DMS53 treated with DMSO at 0.1 percent for 48 hours (cell line): Measurements from ENCODE around the gene NOB1.

ENCODE experiments used
- DNase-seq: peaks from one replicate; lab custom pipeline; 2025; ENCODE audit not compliant: unreplicated experiment; lab: John Stamatoyannopoulos, UW

The NOB1 gene

DNA sequence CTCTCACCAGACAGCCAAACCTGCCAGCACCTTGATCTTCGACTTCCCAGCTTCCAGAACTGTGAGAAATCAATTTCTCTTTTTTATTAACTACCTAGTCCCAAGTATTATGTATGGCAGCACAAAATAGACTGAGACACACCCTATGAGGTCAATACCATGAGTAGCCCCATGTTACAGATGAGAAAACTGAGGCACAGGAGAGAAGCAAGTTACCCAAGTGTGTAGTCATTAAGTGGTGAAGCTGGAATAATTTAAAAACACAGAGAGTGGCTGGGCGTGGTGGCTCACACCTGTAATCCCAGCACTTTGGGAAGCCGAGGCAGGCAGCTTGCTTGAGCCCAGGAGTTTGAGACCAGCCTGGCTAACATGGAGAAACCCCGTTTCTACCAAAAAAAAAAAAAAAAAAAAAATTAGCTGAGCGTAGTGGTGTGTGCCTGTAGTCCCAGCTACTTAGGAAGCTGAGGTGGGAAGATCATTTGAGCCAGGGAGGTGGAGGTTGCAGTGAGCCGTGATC is 33.2 kb downstream of the NOB1 start:
- no peak for DNase-seq

- DNase-seq = no peak
These were observed 33.8 kb downstream of the NOB1 start for GRCh38 chr16:69720822-69721430.

DNA sequence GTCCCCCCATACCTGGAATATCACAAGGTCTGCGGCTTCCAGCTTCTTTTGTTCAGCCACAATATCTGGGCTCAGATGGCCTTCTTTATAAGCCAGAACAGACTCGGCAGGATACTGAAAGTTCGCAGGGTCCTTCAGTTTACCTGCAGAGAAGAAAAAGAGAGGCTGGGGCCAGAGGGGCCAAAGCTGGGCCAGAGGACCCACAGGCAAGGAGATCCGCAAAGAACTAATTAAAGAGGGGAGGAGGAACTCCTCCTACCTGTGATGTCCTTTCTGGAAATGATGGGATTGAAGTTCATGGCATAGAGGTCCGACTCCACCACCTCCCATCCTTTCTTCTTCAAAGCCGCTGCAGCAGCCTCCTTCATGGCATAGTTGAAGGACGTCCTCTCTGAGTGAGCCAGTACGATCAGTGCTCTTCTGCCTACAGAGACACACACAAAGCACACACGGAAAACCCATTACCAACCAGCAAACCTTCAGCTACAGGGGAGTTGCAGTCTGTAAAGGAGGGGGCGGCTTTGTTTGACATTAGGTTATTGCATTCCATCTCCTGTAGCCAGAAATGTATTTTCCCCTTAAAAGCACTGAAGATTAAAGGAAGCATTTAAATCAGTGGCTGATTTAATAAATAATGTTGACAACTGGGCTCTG is 36.5 kb downstream of the NOB1 start:
- DNase-seq = no peak

GRCh38 chr16:69717066-69717465 is 37.7 kb downstream of the NOB1 start:
- no peak for DNase-seq

DNA sequence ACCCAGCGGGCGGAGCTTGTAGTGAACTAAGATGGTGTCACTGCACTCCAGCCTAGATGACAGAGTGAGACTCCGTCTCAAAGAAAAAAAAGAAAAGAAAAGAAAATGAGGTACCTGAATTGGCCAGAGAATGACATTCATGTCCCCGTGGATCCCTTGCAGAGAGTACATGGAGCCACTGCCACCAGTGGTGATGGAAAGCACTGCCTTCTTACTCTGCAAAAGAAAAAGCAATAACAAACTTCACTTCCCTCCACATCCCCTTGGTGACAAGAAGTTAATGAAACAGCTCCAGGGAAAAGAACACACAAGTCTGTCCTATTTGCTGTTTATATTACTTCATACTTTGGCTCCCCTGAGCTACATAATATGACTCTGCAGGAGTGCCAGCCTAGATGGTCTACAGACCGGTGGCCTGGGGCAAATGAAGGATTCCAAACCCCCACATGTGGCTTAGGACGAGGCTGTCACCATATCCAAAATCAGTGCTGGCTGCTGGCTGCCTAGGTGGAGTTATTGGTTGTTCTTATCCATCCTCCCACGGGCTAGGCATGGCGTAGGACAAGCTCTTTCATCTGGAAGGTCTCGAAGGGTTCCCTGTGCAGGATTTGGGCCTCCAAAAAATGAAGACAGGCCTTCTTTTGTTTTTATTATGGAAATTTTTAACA is 41.7 kb downstream of the NOB1 start:
- no peak for DNase-seq

DNA sequence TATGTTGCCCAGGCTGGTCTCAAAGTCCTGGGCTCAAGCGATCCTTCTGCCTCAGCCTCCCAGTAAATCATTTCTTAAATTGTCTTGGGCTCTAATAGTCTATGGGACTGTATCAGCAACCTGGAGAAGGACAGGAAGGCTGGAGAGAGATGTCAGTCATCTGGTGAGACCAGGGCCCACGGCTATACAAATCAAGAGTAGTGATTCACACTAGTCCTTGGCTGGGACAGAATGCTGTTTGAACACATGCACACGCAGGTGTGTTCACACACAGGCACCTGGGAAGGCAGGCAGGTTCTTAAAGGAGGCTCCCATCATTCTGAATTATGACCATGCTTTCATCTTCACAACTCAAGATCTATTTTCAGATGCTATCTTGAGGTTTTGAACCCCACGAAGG is 42.4 kb downstream of the NOB1 start:
- no peak for DNase-seq

- no peak for DNase-seq
These were observed 43.5 kb downstream of the NOB1 start for GRCh38 chr16:69711115-69711740.

DNA sequence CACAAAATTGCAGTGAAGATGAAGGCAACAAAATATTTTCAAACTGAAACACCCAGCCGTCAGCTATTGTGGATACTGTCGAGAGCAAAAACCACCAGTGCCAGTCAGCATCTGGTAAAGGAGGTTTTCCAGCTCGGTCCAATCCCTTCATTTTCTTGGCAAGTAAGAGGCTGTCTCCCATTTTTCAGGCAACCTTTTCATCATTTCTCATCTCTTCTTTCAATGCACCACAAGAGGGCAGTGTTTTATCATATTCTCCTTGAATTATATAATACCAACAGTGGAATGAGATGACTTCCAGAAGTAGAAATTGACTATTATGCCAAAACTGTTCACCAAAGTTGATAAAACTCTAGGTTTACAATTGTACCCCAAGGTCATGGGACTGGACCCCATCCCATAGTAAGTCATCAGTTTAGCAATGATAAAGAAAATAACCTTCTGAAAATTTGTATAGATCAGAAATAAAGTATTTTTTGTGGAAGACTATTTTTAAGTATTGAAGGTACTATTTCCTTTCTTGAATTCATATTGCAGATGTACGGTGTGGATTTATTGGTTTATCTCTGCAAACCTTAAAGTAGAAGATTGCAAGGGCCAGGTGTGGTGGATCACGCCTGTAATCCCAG is 45.2 kb downstream of the NOB1 start:
- peak; percentile 39 for DNase-seq

- DNase-seq = no peak
These were observed 46.6 kb downstream of the NOB1 start for GRCh38 chr16:69707920-69708683.

DNA sequence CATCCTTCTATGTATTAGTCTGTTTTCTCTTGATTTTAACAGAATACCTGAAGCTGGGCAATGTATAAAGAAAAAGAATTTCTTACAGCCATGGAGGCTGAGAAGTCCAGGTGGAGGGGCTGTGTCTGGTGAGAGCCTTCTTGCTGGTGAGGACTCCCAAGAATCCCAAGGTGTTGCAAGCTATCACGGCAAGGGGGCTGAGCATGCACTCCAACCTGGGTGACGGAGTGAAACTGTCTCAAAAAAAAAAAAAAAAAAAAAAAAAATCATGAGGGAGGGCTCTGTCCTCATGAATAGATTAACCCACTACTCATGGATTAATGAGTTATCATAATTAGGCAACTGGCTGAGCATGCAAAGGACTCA is 47.8 kb downstream of the NOB1 start:
- DNase-seq = no peak

GRCh38 chr16:69706256-69706974 is 48.3 kb downstream of the NOB1 start:
- peak; percentile 31 for DNase-seq

GRCh38 chr16:69703638-69704037 is 51.1 kb downstream of the NOB1 start:
- DNase-seq = no peak

GRCh38 chr16:69701866-69702265 is 52.9 kb downstream of the NOB1 start:
- no peak for DNase-seq

GRCh38 chr16:69701452-69701851 is 53.3 kb downstream of the NOB1 start:
- DNase-seq = no peak

GRCh38 chr16:69699915-69700314 is 54.8 kb downstream of the NOB1 start:
- DNase-seq = no peak

- DNase-seq = no peak
These were observed 56.3 kb downstream of the NOB1 start for GRCh38 chr16:69698404-69698803.

DNA sequence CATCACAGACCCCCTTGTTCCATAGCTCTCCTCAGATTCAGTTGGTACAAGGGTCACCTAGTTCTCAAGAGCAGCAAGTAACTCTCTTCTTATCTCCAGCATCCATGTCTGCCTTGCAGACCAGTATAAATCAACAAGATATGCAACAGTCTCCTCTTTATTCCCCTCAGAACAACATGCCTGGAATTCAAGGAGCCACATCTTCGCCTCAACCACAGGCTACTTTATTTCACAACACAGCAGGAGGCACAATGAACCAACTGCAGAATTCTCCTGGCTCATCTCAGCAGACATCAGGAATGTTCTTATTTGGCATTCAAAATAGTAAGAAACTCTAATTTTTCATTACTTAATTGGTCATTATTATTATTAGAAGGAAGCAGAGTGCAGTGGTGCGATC is 60.8 kb downstream of the NOB1 start:
- DNase-seq = no peak

- no peak for DNase-seq
These were observed 62.5 kb downstream of the NOB1 start for GRCh38 chr16:69691980-69692911.
